ENCODE data around the gene SAMM50.
"Not testable (repeated sequence)": the region's sequence is repeated elsewhere in the genome, so short reads cannot be mapped to it uniquely, and the experiment has no call there.

The SAMM50 gene

DNA sequence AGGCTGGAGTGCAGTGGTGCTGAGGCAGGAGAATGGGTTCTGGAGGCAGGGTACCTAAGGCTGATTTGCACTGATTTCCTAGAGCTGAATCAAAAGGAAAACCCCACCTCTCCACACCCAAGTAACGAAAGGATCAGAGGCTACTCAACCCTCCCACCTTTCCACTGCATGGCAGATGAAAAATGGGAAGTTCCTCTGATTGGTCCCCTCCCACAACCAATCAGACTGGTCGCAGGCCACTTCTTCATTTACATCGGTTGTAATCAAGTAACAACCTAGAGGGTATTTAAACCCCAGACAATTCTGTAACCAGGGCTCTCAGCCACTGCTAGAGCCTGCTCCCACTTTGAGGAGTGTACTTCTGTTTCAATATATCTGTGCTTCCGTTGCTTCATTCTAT, 50.3 kb downstream of the SAMM50 start:
- TF ChIP-seq TAF1 (IDR thresholded peaks at IDR 0.05; ENCODE audit: borderline replicate concordance, low read depth, low read length) (no peak), POLR2AphosphoS5 (IDR thresholded peaks at IDR 0.05; ENCODE audit: low read depth, low read length) (no peak), POLR2A (IDR thresholded peaks at IDR 0.05; ENCODE audit: low read depth, low read length) (no peak)
- DNase-seq (ENCODE audit: insufficient read length): no peak

DNA sequence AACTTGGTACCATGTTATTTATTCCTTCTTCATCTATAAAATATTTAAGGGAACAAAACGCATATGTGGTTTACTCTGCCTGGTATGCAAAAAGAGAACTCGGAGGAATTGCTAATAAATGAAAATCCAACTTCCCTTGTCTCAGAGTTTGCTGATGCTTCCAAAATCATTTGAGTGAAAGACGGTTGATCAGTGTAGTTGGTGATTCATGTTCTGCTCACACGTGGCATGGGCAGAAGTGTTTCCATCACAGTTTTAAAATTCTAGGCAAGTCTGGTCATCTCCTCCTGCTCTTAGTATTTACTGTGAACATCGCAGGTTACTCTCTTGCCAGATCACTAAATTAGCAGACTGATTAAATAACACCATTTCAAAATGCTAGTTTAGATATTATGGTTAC, 56.9 kb downstream of the SAMM50 start:
- FAIRE-seq (no peak), DNase-seq (ENCODE audit: insufficient read length) (no peak)
- TF ChIP-seq TAF1 (IDR thresholded peaks at IDR 0.05; ENCODE audit: borderline replicate concordance, low read depth, low read length) (no peak), POLR2AphosphoS5 (IDR thresholded peaks at IDR 0.05; ENCODE audit: low read depth, low read length) (no peak), POLR2A (IDR thresholded peaks at IDR 0.05; ENCODE audit: low read depth, low read length) (no peak)

More for the DNA sequence above, 50.3 kb downstream of the SAMM50 start:
- no peak for FAIRE-seq

GRCh38 chr22:44012591-44012990, 57.3 kb downstream of the SAMM50 start:
- FAIRE-seq (no peak), DNase-seq (ENCODE audit: insufficient read length) (no peak)
- TF ChIP-seq POLR2A (IDR thresholded peaks at IDR 0.05; ENCODE audit: low read depth, low read length): no peak
- no peak for TF ChIP-seq POLR2AphosphoS5 (IDR thresholded peaks at IDR 0.05; ENCODE audit: low read depth, low read length)
- no peak for TF ChIP-seq TAF1 (IDR thresholded peaks at IDR 0.05; ENCODE audit: borderline replicate concordance, low read depth, low read length)

GRCh38 chr22:44014241-44014640, 59.0 kb downstream of the SAMM50 start:
- FAIRE-seq: no peak
- TF ChIP-seq TAF1 (IDR thresholded peaks at IDR 0.05; ENCODE audit: borderline replicate concordance, low read depth, low read length) (no peak), POLR2AphosphoS5 (IDR thresholded peaks at IDR 0.05; ENCODE audit: low read depth, low read length) (no peak)
- DNase-seq (ENCODE audit: insufficient read length): no peak

DNA sequence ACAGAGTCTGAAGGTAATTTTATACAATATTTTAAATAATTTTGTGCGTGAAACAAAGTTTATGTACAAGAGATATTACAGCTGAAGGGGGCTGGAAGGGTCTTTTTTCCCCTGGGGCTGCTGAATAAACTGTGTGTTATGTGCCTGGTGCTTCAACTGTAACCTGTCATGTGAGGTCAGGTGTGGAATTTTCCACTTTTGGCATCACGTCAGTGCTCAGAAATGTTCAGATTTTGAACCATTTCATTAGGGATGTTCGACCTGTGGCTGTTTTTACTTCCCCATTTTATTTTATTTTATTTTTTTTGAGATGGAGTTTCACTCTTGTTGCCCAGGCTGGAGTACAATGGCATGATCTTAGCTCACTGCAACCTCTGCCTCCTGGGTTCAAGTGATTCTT, 61.3 kb downstream of the SAMM50 start:
- FAIRE-seq; DNase-seq (ENCODE audit: insufficient read length): not testable (repeated sequence)

- TF ChIP-seq POLR2A (IDR thresholded peaks at IDR 0.05; ENCODE audit: low read depth, low read length): no peak
- TF ChIP-seq POLR2AphosphoS5 (IDR thresholded peaks at IDR 0.05; ENCODE audit: low read depth, low read length): no peak
- no peak for TF ChIP-seq TAF1 (IDR thresholded peaks at IDR 0.05; ENCODE audit: borderline replicate concordance, low read depth, low read length)
- no peak for DNase-seq (ENCODE audit: insufficient read length)
- no peak for FAIRE-seq
Measured at GRCh38 chr22:44018594-44018993, 63.4 kb downstream of the SAMM50 start.

GRCh38 chr22:44019416-44019815, 64.2 kb downstream of the SAMM50 start:
- TF ChIP-seq TAF1 (IDR thresholded peaks at IDR 0.05; ENCODE audit: borderline replicate concordance, low read depth, low read length): no peak
- TF ChIP-seq POLR2A (IDR thresholded peaks at IDR 0.05; ENCODE audit: low read depth, low read length): no peak
- no peak for TF ChIP-seq POLR2AphosphoS5 (IDR thresholded peaks at IDR 0.05; ENCODE audit: low read depth, low read length)
- DNase-seq (ENCODE audit: insufficient read length) (no peak), FAIRE-seq (no peak)

GRCh38 chr22:44019846-44020245, 64.6 kb downstream of the SAMM50 start:
- FAIRE-seq (no peak), DNase-seq (ENCODE audit: insufficient read length) (no peak)
- TF ChIP-seq POLR2AphosphoS5 (IDR thresholded peaks at IDR 0.05; ENCODE audit: low read depth, low read length) (no peak), POLR2A (IDR thresholded peaks at IDR 0.05; ENCODE audit: low read depth, low read length) (no peak), TAF1 (IDR thresholded peaks at IDR 0.05; ENCODE audit: borderline replicate concordance, low read depth, low read length) (no peak)

GRCh38 chr22:44020981-44021380, 65.7 kb downstream of the SAMM50 start:
- FAIRE-seq (no peak), DNase-seq (ENCODE audit: insufficient read length) (no peak)
- TF ChIP-seq POLR2A (IDR thresholded peaks at IDR 0.05; ENCODE audit: low read depth, low read length) (no peak), POLR2AphosphoS5 (IDR thresholded peaks at IDR 0.05; ENCODE audit: low read depth, low read length) (no peak)

DNA sequence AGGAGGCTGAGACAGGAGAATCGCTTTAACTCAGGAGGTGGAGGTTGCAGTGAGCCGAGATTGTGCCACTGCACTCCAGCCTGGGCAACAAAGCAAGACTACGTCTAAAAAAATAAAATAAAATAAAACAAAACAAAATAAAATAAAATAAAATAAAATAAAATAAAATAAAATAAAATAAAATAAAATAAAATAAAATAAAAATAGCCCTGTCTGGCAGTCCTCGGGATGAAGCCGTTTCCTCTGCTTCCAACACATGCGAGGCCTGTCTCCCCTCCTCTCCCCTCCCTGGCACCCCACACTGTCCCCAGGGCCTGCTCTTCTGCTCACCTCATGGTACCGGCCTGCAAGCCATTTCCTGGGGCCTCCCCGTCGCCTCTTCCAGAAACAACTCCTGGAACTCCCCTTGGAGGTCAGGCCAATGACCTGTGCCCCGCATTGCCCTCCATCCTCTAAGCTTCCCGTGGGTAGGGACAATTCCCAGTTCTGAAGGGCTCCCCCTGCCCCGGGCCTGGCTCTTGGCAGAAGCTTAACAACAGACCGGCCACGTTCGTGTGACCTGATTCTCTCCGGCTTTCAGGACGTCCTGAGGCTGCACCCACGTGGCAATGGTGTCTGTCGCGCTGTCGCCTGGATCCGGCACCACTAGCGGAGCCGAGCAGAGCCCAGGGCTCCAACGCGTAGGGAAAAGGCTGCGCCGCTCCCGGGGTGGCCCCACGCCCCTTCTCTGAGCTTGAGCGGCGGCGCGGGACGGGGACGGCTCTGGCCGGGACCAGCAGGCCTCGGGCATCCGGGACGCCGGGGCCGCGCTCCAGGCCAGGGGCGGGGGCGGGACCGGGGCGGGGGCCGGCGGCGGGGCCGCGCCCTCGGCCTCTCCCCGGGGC, 68.4 kb downstream of the SAMM50 start:
- TF ChIP-seq POLR2AphosphoS5 (IDR thresholded peaks at IDR 0.05; ENCODE audit: low read depth, low read length): no peak; the same call in 1 of the 2 replicates
- peak; percentile 84 for TF ChIP-seq POLR2A (IDR thresholded peaks at IDR 0.05; ENCODE audit: low read depth, low read length)
- peak; percentile 92 for FAIRE-seq
- DNase-seq (ENCODE audit: insufficient read length): peak; percentile 62

DNA sequence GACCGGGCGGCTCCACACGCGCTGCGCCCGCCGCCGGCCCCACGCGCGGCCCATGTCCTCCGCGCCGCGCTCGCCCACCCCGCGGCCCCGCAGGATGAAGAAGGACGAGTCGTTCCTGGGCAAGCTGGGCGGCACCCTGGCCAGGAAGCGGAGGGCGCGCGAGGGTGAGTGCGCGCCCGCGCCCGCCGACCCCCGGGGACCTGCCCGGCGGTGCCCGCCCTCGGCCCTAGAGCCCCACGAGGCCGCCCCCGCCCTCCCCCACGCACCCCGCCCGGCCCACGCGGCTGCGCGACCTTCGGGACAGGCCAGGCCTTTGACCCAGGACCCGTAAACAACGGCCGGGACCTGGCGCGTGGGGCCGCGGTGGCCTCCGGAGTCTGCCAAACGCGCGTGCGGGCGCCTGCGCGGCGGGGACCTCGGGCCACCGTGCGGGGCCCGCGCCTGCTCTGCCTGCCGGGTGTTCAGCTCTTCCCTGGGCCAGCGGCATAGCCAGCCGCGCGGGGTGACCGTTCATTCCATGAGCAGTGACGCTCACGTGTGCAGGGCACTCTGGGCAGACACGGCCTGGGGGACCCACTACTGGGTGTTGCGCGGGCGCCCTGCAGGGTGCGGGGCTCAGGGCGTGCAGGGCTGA, 69.2 kb downstream of the SAMM50 start, which contains the start of gene PARVB:
Gene PARVB, plus strand, starts transcription at position 15 of the 634 bp plus-strand sequence. Its CDS starts 38 bp downstream, at position 53.
- TF ChIP-seq POLR2AphosphoS5 (IDR thresholded peaks at IDR 0.05; ENCODE audit: low read depth, low read length): peak; percentile 43; the same call in 1 of the 2 replicates
- TF ChIP-seq TAF1 (IDR thresholded peaks at IDR 0.05; ENCODE audit: borderline replicate concordance, low read depth, low read length): no peak
- peak; percentile 69 for TF ChIP-seq POLR2A (IDR thresholded peaks at IDR 0.05; ENCODE audit: low read depth, low read length)
- FAIRE-seq: peak; percentile 91
- DNase-seq (ENCODE audit: insufficient read length): peak; percentile 36
